GM21515 (cell line): ENCODE measurements around the gene EHMT1.

Experiments used
- ATAC-seq: cut with Tn5 transposase; IDR thresholded peaks from one replicate; pipeline ENCODE4 v1.9.1; 2021; ENCODE audit not compliant: unreplicated experiment

Gene EHMT1

GRCh38 chr9:137817236-137818200 is 198.7 kb downstream of the EHMT1 start:
- ATAC-seq = no peak

GRCh38 chr9:137818286-137818685 is 199.5 kb downstream of the EHMT1 start:
- no peak for ATAC-seq

DNA sequence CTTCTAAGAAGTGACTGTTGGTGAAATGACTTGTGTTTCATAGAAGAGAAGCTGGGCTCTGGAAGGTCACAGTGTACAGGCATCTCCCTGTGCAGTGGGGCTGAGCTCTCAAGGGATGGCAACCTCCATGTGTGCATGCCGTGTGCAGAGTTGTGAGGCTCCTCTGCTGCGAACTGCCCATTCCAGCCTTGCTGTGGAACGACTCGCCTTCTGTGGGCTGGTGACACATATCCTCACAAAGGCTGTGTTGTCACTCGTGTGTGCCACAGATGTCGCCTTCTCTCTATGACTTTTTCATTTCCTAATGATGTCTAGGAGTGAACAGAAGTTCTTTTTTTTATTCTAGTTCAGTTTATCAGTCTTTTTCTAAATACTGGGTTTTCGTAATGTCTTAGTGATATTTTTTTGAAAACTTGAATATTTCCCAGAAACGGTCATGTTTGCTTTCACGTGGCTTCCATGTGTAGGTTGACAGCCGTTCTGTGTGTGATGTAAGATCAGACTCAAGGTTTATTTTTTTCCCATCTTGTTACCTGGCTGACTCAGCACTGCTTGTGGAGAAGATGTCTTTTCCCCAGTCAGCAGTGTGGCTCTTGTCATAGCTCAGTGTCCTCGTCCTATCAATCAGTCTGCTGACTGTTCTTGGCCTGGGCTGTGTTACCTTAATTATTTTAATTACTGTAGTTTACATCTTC is 201.5 kb downstream of the EHMT1 start:
- no peak for ATAC-seq

DNA sequence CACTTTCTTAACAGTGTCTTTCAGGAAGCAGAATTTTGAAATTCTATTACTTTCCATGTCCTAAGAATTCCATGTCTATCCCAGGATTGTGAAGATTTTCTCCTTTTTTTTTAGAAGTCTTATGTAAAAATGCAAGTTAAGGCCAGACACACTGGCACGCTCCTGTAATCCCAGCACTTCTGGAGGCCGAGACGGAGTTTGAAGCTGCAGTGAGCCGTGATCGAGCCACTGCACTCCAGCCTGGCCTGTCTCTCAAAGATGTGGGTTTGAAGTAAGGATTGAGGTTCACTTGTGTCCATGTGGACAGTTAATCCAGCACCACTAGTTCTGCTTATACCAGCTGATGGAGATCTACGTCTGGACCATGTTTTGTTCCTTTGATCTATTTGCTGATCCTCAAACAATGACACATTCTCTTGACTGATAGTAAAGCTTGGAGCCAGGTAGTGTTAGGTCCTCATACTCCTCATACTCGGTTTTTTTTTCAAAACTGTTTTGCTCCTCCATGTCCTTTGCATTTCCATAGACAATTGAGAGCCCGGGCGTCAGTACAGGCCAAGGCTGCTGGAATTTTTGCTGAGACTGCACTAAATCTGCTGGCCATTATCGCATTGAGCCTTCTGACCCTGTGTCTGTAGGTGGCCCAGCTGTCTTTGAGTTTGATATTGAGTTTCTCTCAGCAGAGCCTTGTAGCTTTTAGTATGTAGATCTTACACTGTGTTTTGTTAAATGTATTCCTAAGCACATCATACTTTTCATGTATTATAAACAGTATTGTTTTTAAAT is 205.4 kb downstream of the EHMT1 start:
- no peak for ATAC-seq

GRCh38 chr9:137825324-137825989 is 206.7 kb downstream of the EHMT1 start:
- no peak for ATAC-seq

GRCh38 chr9:137827908-137828526 is 209.2 kb downstream of the EHMT1 start:
- ATAC-seq = no peak

- ATAC-seq = no peak
These were observed 209.9 kb downstream of the EHMT1 start for GRCh38 chr9:137828527-137829259.

DNA sequence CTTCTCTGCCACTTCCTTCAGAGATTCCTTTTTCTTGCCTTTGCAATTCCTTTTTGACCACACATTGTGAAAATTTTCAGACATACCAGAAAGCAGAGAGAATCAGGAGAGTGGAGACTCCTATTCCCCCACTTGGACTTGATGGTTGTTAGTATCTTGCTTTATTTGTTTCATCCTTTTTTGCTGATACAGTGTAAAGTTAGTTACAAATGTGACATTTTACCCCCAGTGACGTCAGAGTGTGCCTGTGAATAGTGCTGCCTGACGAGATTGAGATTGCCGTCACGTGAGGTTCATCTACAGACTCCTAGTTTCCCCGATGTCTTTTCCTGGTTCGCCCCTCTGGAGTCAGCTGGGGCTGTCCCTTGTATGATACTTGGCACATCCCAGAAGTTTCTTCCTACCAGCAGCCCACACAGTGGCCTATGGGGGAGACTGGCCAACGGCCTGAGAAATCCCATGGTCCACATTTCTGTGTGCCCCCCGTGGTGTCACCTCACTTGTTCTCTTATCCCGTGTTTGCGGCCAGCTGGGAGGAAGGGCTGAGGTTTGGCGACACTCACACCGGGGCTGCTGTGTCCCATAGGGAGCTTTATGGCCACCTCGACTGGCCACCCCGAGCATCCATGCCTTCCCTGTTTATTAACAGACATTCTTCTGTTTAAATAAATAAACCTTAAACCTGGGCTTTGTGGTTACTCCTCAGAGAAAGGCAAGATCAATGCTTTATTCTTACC is 210.6 kb downstream of the EHMT1 start:
- no peak for ATAC-seq

DNA sequence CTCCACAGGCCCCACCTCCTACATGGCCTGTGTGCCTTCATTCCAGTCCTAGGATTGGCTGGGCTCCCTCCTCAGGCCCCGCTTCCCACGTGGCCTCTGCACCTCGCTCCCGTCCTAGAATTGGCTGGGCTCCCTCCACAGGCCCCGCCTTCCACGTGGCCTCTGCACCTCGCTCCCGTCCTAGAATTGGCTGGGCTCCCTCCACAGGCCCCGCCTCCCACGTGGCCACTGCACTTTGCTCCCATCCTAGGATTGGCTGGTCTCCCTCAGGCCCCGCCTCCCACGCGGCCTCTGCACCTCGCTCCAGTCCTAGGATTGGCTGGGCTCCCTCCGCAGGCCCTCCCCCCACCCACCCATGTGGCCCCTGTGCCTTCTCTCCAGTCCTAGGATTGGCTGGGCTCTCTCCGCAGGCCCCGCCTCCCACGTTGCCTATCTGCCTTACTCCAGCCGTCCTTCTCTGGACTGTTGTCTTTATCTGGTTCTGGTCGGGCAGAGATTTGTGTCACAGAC is 213.4 kb downstream of the EHMT1 start:
- ATAC-seq = no peak

DNA sequence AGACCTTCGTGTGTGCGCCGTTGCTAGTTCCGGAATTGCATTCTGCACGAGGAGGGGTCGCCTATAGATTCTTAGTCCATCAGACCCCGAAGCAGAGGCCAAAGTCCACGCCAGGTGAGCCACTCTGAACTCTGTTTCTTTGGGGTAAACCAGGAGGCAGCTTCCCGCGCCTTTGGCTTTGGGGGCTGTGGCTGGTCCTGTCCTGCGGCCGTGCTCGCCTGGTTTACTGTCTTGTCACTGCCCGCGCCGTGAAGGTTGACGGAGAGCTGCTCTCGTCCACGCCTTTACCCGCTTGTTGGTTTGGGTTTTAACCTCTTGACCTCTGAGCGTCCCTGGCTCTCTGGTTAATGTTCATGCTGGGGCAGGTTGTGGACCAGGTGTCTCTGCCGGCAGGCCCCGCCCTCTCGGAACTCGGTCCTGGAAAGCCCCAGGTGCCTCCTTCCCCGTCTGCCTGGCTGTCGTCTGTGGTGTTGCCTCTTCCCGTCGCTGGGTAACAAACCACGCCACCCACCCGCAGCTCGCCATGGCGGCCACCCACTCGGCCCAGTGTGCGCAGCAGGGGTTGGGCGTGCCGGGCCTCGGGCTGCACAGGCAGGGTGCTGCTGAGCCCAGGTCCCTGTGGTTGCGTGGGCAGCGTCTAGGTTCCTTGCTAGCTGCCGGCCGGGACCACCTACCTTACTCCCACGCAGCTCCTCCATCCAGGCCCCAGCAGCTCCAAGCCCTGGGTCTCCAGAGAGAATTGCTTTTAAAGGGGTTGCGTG is 214.2 kb downstream of the EHMT1 start:
- no peak for ATAC-seq

DNA sequence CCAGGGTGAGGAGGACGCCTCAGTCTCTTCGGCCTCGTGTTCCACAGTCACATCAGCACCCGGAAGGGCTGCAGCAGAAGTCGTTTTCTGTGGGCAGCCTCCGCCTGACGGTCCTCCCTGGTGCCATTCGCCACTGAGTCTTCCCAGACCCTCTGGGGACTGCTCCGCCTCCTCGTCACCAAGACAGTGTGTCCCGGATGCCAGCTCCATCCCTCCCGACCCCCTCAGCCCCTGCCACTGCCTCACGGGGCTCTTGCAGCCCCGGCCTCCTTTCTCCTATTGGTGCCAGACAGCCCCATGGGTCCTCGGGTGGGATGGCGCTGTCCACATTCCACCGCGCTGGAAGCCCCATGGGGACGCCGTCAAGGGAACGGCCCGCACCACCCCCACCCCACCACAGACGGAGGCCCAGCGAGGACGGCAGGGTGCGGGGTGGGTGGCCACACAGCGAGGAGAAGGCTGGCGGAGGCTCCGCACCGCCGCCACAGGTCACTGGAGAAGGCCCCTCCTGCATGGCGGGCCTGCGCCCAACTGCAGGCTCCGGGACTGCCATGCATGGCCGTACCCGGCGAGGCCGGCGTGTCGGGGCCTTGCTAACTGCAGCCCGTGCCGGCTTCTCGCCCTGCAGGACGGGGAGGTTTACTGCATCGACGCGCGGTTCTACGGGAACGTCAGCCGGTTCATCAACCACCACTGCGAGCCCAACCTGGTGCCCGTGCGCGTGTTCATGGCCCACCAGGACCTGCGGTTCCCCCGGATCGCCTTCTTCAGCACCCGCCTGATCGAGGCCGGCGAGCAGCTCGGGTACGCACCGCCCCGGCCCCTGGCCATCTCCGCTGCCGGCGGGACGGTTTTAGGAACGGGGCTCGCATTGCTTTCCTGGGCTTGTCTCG is 215.2 kb downstream of the EHMT1 start:
- no peak for ATAC-seq

DNA sequence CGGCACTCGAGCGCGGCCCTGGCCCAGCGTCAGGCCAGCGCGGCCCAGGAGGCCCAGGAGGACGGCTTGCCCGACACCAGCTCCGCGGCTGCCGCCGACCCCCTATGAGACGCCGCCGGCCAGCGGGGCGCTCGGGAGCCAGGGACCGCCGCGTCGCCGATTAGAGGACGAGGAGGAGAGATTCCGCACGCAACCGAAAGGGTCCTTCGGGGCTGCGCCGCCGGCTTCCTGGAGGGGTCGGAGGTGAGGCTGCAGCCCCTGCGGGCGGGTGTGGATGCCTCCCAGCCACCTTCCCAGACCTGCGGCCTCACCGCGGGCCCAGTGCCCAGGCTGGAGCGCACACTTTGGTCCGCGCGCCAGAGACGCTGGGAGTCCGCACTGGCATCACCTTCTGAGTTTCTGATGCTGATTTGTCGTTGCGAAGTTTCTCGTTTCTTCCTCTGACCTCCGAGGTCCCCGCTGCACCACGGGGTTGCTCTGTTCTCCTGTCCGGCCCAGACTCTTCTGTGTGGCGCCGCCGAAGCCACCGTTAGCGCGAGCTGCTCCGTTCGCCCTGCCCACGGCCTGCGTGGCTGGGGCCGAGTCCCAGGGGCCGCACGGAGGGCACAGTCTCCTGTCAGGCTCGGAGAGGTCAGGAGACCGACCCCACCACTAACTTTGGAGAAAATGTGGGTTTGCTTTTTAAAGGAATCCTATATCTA is 216.2 kb downstream of the EHMT1 start:
- ATAC-seq = no peak

GRCh38 chr9:137836151-137836830 is 217.5 kb downstream of the EHMT1 start:
- no peak for ATAC-seq

DNA sequence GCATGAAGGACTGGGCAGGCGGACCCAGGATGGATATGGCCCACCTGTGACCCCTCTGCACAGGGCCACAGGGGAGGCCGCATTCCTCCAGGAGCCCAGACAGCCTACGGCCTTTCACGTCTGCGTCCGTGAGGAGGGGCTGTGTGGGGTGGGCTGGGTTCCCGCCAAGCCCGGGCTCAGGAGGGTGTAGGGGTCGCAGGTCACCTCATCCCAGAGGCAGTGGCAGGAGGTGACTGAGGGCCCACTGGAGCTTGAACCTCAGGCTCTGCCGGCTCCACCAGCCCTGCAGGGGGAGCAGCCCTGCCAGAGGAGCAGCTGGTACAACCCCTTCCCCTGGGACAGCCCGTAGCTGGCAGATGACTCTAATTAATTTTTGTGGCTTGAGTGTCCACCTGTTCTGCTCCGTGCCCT is 218.0 kb downstream of the EHMT1 start:
- no peak for ATAC-seq

DNA sequence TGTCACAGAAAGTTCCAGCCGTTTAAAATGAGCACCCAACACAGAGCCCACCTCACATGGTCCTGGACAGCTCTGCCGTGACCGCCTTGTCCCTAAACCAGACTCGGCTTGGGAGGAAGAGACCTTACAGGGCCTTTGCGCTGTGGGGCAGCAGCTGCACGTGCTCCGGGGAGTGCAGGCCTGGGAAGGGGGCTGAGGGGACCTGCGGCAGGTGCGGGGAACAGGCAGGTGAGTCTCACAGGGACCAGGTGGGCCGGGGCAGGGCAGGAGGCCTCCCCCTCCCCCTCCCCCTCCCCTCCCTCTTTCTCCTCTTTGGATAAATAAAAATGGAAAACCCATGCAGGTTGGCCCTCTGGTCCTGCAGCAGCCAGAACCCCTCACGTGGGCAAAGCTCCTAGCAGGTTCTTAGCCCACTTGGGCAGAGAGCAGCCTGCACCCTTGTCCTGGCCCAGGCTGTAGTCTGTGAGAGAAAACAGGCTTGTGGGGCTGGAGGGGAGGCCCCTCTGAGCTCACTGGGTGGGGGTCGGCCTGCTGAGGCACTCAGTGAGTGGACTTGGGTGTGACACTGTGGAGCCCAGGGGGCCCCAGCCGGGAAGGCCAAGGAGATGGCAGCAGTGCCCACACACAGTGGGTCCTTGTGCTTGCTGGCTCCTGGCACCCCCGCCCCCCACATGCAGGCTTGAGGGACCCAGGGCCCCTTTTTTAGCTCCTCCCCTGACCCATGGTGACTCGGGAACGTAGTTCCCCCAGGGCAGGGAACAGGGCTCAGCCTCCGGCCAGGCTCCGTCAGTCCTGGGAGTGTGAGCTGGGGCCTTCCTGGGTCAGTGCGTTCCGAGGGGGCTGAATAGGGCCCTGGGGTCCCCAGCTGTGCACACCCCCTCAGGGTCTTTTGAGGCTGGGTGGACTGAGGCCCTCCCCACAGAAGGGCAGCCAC is 218.8 kb downstream of the EHMT1 start:
- no peak for ATAC-seq
